Osteocyte (in vitro differentiated cells): ENCODE results near the gene ABHD2. TPM values are rescaled to one million over a fixed set of nuclear protein-coding genes. Genes with fewer than 3 reads are reported as not detected.

ENCODE experiments used
- DNase-seq: peaks from one replicate; pipeline ENCODE4 v3.0.0; 2021; ENCODE audit warnings: mixed read lengths; ENCODE audit not compliant: unreplicated experiment; ENCODE audit errors: extremely low spot score
- H3K27ac Mint-ChIP-seq: one replicate; pipeline ENCODE4 v1.8.0; 2021; ENCODE audit warnings: mild to moderate bottlenecking, mixed read lengths; ENCODE audit not compliant: unreplicated experiment
- H3K27me3 Mint-ChIP-seq: one replicate; pipeline ENCODE4 v1.8.0; 2021; ENCODE audit warnings: mixed read lengths; ENCODE audit not compliant: unreplicated experiment
- H3K36me3 Mint-ChIP-seq: one replicate; pipeline ENCODE4 v1.8.0; 2021; ENCODE audit warnings: mixed read lengths; ENCODE audit not compliant: unreplicated experiment
- H3K4me1 Mint-ChIP-seq: one replicate; pipeline ENCODE4 v1.8.0; 2021; ENCODE audit warnings: mixed read lengths; ENCODE audit not compliant: unreplicated experiment
- H3K4me3 Mint-ChIP-seq: one replicate; pipeline ENCODE4 v1.8.0; 2021; ENCODE audit warnings: mild to moderate bottlenecking, moderate library complexity, mixed read lengths; ENCODE audit not compliant: unreplicated experiment
- H3K9me3 Mint-ChIP-seq: one replicate; pipeline ENCODE4 v1.8.0; 2021; ENCODE audit warnings: mixed read lengths; ENCODE audit not compliant: unreplicated experiment
- CTCF ChIP-seq: fragments of 200-600 bp; sonication (generic); IDR thresholded peaks from 2 replicates; pipeline ENCODE4 v1.5.0; 2021; ENCODE audit warnings: antibody characterized with exemption, mild to moderate bottlenecking, moderate library complexity
- total RNA-seq: library from RNA; stranded (reverse); gene quantifications from 2 replicates; pipeline ENCODE4 v1.2.1, GENCODE V29; 2021

Gene ABHD2
- total RNA-seq, 1 donor from 2014 or later = 85.7 TPM

GRCh38 chr15:89215627-89216026, 127.4 kb downstream of the ABHD2 start:
- DNase-seq = no peak
- Mint-ChIP-seq H3K4me3 (no peak overlapping the region), H3K9me3 (no peaks in the 10 kb centered on the region), H3K27me3 (peaks cover 43% of the 10 kb centered on the region), H3K36me3 (no peaks in the 10 kb centered on the region), H3K27ac (no peak overlapping the region), H3K4me1 (no peaks in the 10 kb centered on the region)
- no peak for TF ChIP-seq CTCF

GRCh38 chr15:89217031-89217430, 128.8 kb downstream of the ABHD2 start:
- H3K27ac Mint-ChIP-seq = no peak overlapping the region
- TF ChIP-seq CTCF = no peak
- H3K27me3 Mint-ChIP-seq = peaks cover 43% of the 10 kb centered on the region
- no peaks in the 10 kb centered on the region for H3K36me3 Mint-ChIP-seq
- H3K4me3 Mint-ChIP-seq = no peak overlapping the region
- no peaks in the 10 kb centered on the region for H3K4me1 Mint-ChIP-seq
- no peak for DNase-seq
- no peaks in the 10 kb centered on the region for H3K9me3 Mint-ChIP-seq

- Mint-ChIP-seq H3K9me3 (no peaks in the 10 kb centered on the region), H3K4me3 (no peak overlapping the region), H3K36me3 (no peaks in the 10 kb centered on the region), H3K4me1 (no peaks in the 10 kb centered on the region), H3K27me3 (peaks cover 45% of the 10 kb centered on the region), H3K27ac (no peak overlapping the region)
- TF ChIP-seq CTCF = no peak
- no peak for DNase-seq
Observed at GRCh38 chr15:89217686-89218376, 129.6 kb downstream of the ABHD2 start.

DNA sequence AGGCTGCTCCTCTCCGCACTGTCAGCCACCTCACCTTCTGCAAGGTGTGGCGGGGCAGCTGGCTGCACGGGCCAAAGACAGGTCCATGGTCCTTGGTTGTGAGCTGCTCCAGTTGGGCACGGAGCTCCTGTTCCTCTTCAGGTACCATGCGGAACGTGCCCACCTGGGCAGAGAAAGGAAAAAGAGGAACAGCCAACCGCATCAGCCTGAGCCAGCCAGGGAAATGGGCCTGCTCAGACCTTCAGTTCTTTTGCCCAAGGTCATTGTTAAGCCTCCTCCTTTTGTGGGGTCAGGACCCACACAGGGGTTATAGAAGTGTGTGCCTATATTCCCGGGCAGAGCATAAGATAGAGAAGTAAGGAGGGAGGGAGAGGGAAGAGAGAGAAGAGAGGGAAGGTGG, 130.3 kb downstream of the ABHD2 start:
- no peaks in the 10 kb centered on the region for H3K4me1 Mint-ChIP-seq
- no peaks in the 10 kb centered on the region for H3K9me3 Mint-ChIP-seq
- H3K36me3 Mint-ChIP-seq = no peaks in the 10 kb centered on the region
- H3K27me3 Mint-ChIP-seq = peaks cover 40% of the 10 kb centered on the region
- TF ChIP-seq CTCF = no peak
- no peak overlapping the region for H3K27ac Mint-ChIP-seq
- H3K4me3 Mint-ChIP-seq = no peak overlapping the region
- no peak for DNase-seq

DNA sequence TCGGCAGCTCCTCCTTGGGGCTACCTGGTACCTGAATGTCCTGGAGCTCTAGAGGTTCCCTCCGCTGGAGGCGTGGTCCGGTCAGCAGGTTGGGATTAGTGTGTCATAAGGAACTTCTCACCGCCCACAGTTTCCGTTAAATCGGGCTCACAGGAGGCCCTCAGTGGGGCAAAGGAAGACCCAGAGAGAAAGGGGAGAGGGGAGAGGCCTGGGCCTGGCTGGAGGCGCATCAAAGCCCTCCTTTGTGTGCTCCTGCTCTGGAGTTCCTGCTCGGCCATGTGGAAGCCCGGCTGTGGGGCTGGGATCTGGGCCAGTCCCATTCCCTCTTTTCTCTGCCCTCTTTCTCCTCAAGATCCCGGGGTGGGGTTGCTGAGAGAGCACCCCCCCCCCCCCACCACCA, 133.3 kb downstream of the ABHD2 start, which contains the start of gene RLBP1:
Gene RLBP1, minus strand, starts transcription at position 37 of the 400 bp plus-strand sequence. CDS start 2,604 bp downstream, outside the sequence.
- no peak within 1 kb of the TSS for H3K27ac Mint-ChIP-seq
- no peaks in the 10 kb centered on the region for H3K36me3 Mint-ChIP-seq
- no peaks in the 10 kb centered on the region for H3K4me1 Mint-ChIP-seq
- TF ChIP-seq CTCF = no peak
- no peak within 1 kb of the TSS for H3K4me3 Mint-ChIP-seq
- no peak for DNase-seq
- H3K27me3 Mint-ChIP-seq = peaks cover 25% of the 10 kb centered on the region
- H3K9me3 Mint-ChIP-seq = no peaks in the 10 kb centered on the region
